ENCODE results near the gene UVRAG. TPM values are rescaled to one million over a fixed set of nuclear protein-coding genes. Genes with fewer than 3 reads are reported as not detected.

Gene UVRAG
- total and polyA plus RNA-seq, 2 of the 4 experiments (the other 2 are of a cell fraction): 5.6 to 10.9 TPM

GRCh38 chr11:75898871-75899270 is 83.9 kb downstream of the UVRAG start:
- Histone ChIP-seq H2AK9ac (replicated peaks; ENCODE audit: low read depth, low read length, poor library complexity) (no peak overlapping the region), H3K23ac (ENCODE audit: low read depth, low read length) (no peak overlapping the region), H2BK20ac (ENCODE audit: low read depth, low read length) (no peak overlapping the region), H3K4me3 (ENCODE audit: insufficient read depth, low read depth, low read length) (no peak overlapping the region), H3K36me3 (ENCODE audit: control insufficient read depth, insufficient read depth, low read length) (no peaks in the 10 kb centered on the region), H4K8ac (ENCODE audit: low read depth in 2 of 2, low read length in 2 of 2) (no peak overlapping the region), H3K14ac (replicated peaks; ENCODE audit: low read depth, low read length) (no peak overlapping the region), H3K9me1 (ENCODE audit: insufficient read depth, low read length) (no peaks in the 10 kb centered on the region), H3K4ac (ENCODE audit: low read depth, low read length) (no peak overlapping the region), H2AFZ (replicated peaks; ENCODE audit: low read length, poor library complexity) (no peak overlapping the region), H2BK120ac (ENCODE audit: low read depth, low read length) (no peak overlapping the region), H3K9ac (ENCODE audit: low read depth, low read length) (no peak overlapping the region), H2BK15ac (ENCODE audit: low read depth, low read length) (no peak overlapping the region), H4K91ac (ENCODE audit: insufficient read depth, low read depth, low read length) (no peak overlapping the region), H3K56ac (ENCODE audit: extremely low read depth, insufficient read depth, low read length) (no peak overlapping the region), H4K5ac (ENCODE audit: low read depth, low read length) (no peak overlapping the region), H4K20me1 (ENCODE audit: insufficient read depth, low read length) (no peaks in the 10 kb centered on the region), H3K79me1 (ENCODE audit: low read depth in 1 of 2, low read length in 2 of 2) (peaks cover 4% of the 10 kb centered on the region in 2 experiments; a peak in 1 of 4 replicates), H3K4me1 (ENCODE audit: control insufficient read depth, insufficient read depth, low read length) (no peaks in the 10 kb centered on the region), H2AK5ac (ENCODE audit: low read depth, low read length) (no peak overlapping the region), H2BK5ac (ENCODE audit: low read depth, low read length, poor library complexity, severe bottlenecking) (no peak overlapping the region), H3K27ac (ENCODE audit: insufficient read depth, low read length) (no peak overlapping the region), H3K18ac (ENCODE audit: low read depth, low read length) (no peak overlapping the region), H3K4me2 (ENCODE audit: low read depth, low read length) (no peak overlapping the region), H3K9me3 (ENCODE audit: control insufficient read depth, insufficient read depth, low read length) (no peaks in the 10 kb centered on the region), H3K27me3 (ENCODE audit: control insufficient read depth, insufficient read depth, low read length) (no peaks in the 10 kb centered on the region)
- intact Hi-C loops (cut with micrococcal nuclease) (no loop called here), in situ Hi-C loops (cut with MboI; ENCODE audit: low sequenced_read_pairs) (loop anchor here (10.0 kb wide), 1 partner anchor 416 kb away; no protein-coding TSS in a partner anchor), dilution Hi-C loops (cut with HindIII; ENCODE audit: low sequenced_read_pairs, unreplicated experiment) (no loop called here)
- DNase-seq (no peak), ATAC-seq (ENCODE audit: low read depth) (no peak)
- TF ChIP-seq SMC3 (IDR thresholded peaks at IDR 0.05; ENCODE audit: low read depth, low read length) (no peak), FOS (IDR thresholded peaks at IDR 0.05; ENCODE audit: low read depth, low read length) (no peak), USF2 (IDR thresholded peaks at IDR 0.05; ENCODE audit: low read depth, low read length) (no peak), CTCF (conservative IDR thresholded peaks at IDR 0.05; ENCODE audit: low read depth, low read length) (no peak), MAZ (IDR thresholded peaks at IDR 0.05; ENCODE audit: borderline replicate concordance, low read depth, low read length) (no peak), ELK1 (IDR thresholded peaks at IDR 0.05; ENCODE audit: borderline replicate concordance, low read depth, low read length) (no peak), MAFK (IDR thresholded peaks at IDR 0.05; ENCODE audit: low read depth, low read length) (no peak), CEBPB (IDR thresholded peaks at IDR 0.05; ENCODE audit: low read depth, low read length) (no peak), MXI1 (IDR thresholded peaks at IDR 0.05; ENCODE audit: borderline replicate concordance, low read depth, low read length) (no peak), RFX5 (IDR thresholded peaks at IDR 0.05; ENCODE audit: low read depth, low read length) (no peak), NFE2L2 (IDR thresholded peaks at IDR 0.05; ENCODE audit: low read depth, low read length) (no peak), RAD21 (IDR thresholded peaks at IDR 0.05; ENCODE audit: low read length) (no peak), RCOR1 (IDR thresholded peaks at IDR 0.05; ENCODE audit: insufficient replicate concordance, low read length) (no peak)
- no CpG with 5 or more reads among the region's 2 CpGs for WGBS, 2 experiments (ENCODE audit: extremely low coverage in 2 of 2, insufficient read length in 1 of 2)
- BruUV-seq (replicated peaks): no TSS peak
- POLR2A ChIA-PET (ENCODE audit: unreplicated experiment): no interaction called here
- CTCF ChIA-PET: interaction anchor here (0.7 to 0.9 kb wide), 2 partner anchors 25 to 253 kb away, joined by 3 read pairs; no protein-coding TSS in a partner anchor

All from IMR-90 (cell line).